Adrenal gland (tissue), 5 donors: ENCODE data around the gene C9.

Experiments
- POLR2A ChIP-seq, 2 donors: fragments of 450-650 bp; IDR thresholded peaks; one replicate each; pipeline ENCODE4 v1.6.1; 2017; ENCODE audit warnings: antibody characterized with exemption in 2 of 2, mild to moderate bottlenecking in 2 of 2, moderate library complexity in 1 of 2
- TF ChIP-seq, protein P1 (sequence below), 6 experiments: fragments of 450-650 bp in 4 of 6; fragments of 200-600 bp in 2 of 6; sonication (generic) in 1 of 6; IDR thresholded peaks; 1 replicate in 5 of 6; 2 replicates in 1 of 6; pipeline versions ENCODE4 v1.5.1 to v1.8.0; 2016 to 2021; ENCODE audit warnings: antibody characterized with exemption in 6 of 6, mild to moderate bottlenecking in 2 of 6, moderate library complexity in 1 of 6
- donor health status: DM: no; HTN: no; CAD: no.

DNA sequence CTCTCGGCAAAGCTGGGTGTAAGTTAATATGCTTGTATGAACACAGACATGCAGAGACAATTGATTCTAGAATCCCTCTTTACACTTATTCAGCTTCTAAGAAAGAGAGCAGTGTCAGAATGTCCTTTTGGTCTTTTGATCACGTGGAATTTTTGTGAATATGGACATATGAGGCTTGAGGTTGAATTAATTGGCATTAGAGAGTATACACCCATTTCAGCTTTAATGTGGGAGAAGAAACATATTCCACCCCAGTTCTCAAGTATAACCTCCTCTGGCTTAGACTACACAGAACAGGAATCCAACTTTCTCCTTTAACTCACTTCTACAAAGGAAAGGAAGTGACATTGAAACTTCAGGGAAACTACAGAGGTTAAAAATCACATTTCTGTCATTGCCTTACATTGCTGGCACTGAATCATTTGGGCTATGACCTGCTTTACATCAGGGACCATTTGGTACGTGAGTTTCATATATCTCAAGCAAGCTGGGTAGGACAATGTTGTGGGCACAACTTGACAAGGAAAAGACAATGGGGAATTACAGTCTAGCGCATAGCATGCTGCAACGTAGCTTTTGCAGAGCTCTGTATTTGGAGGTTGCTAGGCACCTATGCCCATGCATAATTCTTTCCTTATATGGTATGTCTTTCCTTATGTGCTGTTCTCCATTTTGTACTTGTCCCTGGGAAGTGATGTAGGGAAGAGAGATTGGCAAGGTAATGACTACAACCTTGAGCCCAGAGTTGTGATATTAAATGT is 41.0 kb upstream of the C9 start:
- TF ChIP-seq, protein P1, sequence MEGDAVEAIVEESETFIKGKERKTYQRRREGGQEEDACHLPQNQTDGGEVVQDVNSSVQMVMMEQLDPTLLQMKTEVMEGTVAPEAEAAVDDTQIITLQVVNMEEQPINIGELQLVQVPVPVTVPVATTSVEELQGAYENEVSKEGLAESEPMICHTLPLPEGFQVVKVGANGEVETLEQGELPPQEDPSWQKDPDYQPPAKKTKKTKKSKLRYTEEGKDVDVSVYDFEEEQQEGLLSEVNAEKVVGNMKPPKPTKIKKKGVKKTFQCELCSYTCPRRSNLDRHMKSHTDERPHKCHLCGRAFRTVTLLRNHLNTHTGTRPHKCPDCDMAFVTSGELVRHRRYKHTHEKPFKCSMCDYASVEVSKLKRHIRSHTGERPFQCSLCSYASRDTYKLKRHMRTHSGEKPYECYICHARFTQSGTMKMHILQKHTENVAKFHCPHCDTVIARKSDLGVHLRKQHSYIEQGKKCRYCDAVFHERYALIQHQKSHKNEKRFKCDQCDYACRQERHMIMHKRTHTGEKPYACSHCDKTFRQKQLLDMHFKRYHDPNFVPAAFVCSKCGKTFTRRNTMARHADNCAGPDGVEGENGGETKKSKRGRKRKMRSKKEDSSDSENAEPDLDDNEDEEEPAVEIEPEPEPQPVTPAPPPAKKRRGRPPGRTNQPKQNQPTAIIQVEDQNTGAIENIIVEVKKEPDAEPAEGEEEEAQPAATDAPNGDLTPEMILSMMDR (IDR thresholded peaks at IDR 0.05): no peak
- TF ChIP-seq POLR2A (IDR thresholded peaks at IDR 0.05): no peak
